ENCODE measurements around the gene THEMIS.

The THEMIS gene

DNA sequence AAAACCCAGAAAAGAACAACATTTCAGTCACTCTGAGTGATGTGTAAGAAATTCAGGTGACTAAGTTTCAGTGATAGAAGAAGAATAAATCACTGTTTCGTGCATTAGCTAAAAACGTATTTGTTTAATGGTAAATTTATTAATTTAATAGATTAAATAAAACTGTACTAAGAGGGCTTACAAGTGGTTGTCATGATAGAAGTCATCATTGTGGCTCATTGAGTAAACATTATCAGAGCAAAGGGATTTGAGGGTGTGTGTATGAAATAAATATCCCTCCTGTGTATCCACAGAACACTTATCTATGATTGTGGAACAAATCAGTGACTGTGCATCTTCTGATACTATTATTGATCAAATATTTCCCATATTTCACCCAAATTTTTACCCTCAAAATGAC is 40.1 kb downstream of the THEMIS start:
- no peak overlapping the region for H3K4me3 ChIP-seq (ENCODE audit: low read length)
- no peak overlapping the region for H3K27ac ChIP-seq (ENCODE audit: low read length)
- no peaks in the 10 kb centered on the region for H3K79me2 ChIP-seq (ENCODE audit: low read length)
- peaks cover 8% of the 10 kb centered on the region; the same call in 1 of the 2 replicates for H3K4me1 ChIP-seq (ENCODE audit: low read length)
- H3K4me2 ChIP-seq (ENCODE audit: low read depth, low read length), result no peak overlapping the region
- no peak for DNase-seq
- no peak for TF ChIP-seq EZH2 (optimal IDR thresholded peaks at IDR 0.05; ENCODE audit: low read depth, low read length)
- TF ChIP-seq EZH2phosphoT487 (IDR thresholded peaks at IDR 0.05; ENCODE audit: low read length), result no peak
- TF ChIP-seq, protein P1, sequence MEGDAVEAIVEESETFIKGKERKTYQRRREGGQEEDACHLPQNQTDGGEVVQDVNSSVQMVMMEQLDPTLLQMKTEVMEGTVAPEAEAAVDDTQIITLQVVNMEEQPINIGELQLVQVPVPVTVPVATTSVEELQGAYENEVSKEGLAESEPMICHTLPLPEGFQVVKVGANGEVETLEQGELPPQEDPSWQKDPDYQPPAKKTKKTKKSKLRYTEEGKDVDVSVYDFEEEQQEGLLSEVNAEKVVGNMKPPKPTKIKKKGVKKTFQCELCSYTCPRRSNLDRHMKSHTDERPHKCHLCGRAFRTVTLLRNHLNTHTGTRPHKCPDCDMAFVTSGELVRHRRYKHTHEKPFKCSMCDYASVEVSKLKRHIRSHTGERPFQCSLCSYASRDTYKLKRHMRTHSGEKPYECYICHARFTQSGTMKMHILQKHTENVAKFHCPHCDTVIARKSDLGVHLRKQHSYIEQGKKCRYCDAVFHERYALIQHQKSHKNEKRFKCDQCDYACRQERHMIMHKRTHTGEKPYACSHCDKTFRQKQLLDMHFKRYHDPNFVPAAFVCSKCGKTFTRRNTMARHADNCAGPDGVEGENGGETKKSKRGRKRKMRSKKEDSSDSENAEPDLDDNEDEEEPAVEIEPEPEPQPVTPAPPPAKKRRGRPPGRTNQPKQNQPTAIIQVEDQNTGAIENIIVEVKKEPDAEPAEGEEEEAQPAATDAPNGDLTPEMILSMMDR (IDR thresholded peaks at IDR 0.05; ENCODE audit: low read length), result no peak
- H3K9me3 ChIP-seq (replicated peaks; ENCODE audit: insufficient read depth, low read length), result no peaks in the 10 kb centered on the region
- H3K9ac ChIP-seq (ENCODE audit: low read length), result no peak overlapping the region
- H3K9me2 ChIP-seq (replicated peaks; ENCODE audit: insufficient read depth, low read length), result no peaks in the 10 kb centered on the region
- no peaks in the 10 kb centered on the region for H3K27me3 ChIP-seq (replicated peaks; ENCODE audit: insufficient read depth, low read length)
- no peaks in the 10 kb centered on the region for H4K20me1 ChIP-seq (ENCODE audit: insufficient read depth, low read length)
- H2AFZ ChIP-seq (ENCODE audit: low read length), result no peak overlapping the region
- H3K36me3 ChIP-seq (replicated peaks; ENCODE audit: insufficient read depth, low read length), result no peaks in the 10 kb centered on the region
- no peaks in the 10 kb centered on the region for H3F3A ChIP-seq (ENCODE audit: insufficient read depth, low read length)

DNA sequence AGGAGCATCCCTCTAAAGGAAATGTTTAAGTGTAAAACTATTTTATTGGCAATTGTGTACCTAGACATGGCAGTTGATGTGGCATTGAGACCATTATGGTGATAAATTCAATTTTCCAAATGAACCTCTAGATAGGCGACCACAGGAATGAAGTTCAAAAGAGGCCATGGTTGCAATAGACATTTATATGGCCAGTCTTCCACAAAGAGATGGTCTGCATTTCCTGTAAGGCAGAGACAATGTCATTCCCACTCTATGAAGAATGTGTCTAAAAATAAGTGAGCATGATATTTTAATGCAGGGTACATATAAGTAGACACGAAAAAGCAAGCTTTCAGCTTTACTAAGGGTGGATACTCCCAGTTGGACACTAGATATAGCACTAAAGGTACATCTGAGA is 40.9 kb downstream of the THEMIS start:
- Histone ChIP-seq H3F3A (ENCODE audit: insufficient read depth, low read length) (no peaks in the 10 kb centered on the region), H2AFZ (ENCODE audit: low read length) (no peak overlapping the region), H3K9me2 (replicated peaks; ENCODE audit: insufficient read depth, low read length) (no peaks in the 10 kb centered on the region), H4K20me1 (ENCODE audit: insufficient read depth, low read length) (no peaks in the 10 kb centered on the region), H3K9me3 (replicated peaks; ENCODE audit: insufficient read depth, low read length) (no peaks in the 10 kb centered on the region), H3K27me3 (replicated peaks; ENCODE audit: insufficient read depth, low read length) (no peaks in the 10 kb centered on the region), H3K4me2 (ENCODE audit: low read depth, low read length) (no peak overlapping the region), H3K4me1 (ENCODE audit: low read length) (peaks cover 8% of the 10 kb centered on the region; the same call in 1 of the 2 replicates), H3K79me2 (ENCODE audit: low read length) (no peaks in the 10 kb centered on the region), H3K36me3 (replicated peaks; ENCODE audit: insufficient read depth, low read length) (no peaks in the 10 kb centered on the region), H3K9ac (ENCODE audit: low read length) (no peak overlapping the region), H3K4me3 (ENCODE audit: low read length) (no peak overlapping the region), H3K27ac (ENCODE audit: low read length) (no peak overlapping the region)
- no peak for TF ChIP-seq EZH2 (optimal IDR thresholded peaks at IDR 0.05; ENCODE audit: low read depth, low read length)
- no peak for DNase-seq

DNA sequence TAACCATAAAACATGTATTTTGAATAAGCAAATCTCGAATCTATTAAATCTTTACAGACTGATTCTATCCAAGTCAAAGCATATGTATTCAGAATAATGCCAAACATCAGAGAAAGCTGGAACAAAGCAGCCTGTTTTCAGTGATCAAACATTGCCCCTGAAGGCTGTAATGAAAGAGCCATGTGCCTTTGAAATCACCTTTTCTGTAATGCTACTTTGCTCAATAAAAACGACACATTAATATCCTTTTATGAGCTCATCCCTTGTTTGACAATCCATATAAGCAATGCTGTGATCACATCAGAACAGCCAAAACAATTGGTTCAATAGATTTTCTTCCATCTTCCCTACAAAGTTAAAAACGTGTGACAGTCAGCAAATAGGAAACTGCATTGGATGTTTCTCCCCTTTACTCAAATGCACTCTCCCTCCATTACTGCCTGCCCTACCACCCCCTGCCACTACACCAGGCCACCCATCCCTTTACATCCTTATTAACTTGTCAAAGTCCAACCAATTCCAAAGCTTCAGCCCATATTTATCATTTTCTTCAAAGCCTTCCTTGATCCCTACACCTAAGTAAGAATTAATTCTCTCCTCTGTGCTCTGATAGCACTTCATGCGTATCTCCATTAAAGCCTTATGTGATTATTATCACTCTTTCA is 42.0 kb downstream of the THEMIS start:
- Histone ChIP-seq H3K4me3 (ENCODE audit: low read length) (no peak overlapping the region), H3K79me2 (ENCODE audit: low read length) (no peaks in the 10 kb centered on the region), H4K20me1 (ENCODE audit: insufficient read depth, low read length) (no peaks in the 10 kb centered on the region), H3K27ac (ENCODE audit: low read length) (no peak overlapping the region), H3K36me3 (replicated peaks; ENCODE audit: insufficient read depth, low read length) (no peaks in the 10 kb centered on the region), H3K4me2 (ENCODE audit: low read depth, low read length) (no peak overlapping the region), H3K4me1 (ENCODE audit: low read length) (peaks cover 8% of the 10 kb centered on the region; the same call in 1 of the 2 replicates), H3K9ac (ENCODE audit: low read length) (no peak overlapping the region), H3K9me2 (replicated peaks; ENCODE audit: insufficient read depth, low read length) (no peaks in the 10 kb centered on the region), H3K9me3 (replicated peaks; ENCODE audit: insufficient read depth, low read length) (no peaks in the 10 kb centered on the region), H3F3A (ENCODE audit: insufficient read depth, low read length) (no peaks in the 10 kb centered on the region), H3K27me3 (replicated peaks; ENCODE audit: insufficient read depth, low read length) (no peaks in the 10 kb centered on the region), H2AFZ (ENCODE audit: low read length) (no peak overlapping the region)
- no peak for DNase-seq
- TF ChIP-seq EZH2 (optimal IDR thresholded peaks at IDR 0.05; ENCODE audit: low read depth, low read length) (no peak), EZH2phosphoT487 (IDR thresholded peaks at IDR 0.05; ENCODE audit: low read length) (no peak)
- TF ChIP-seq, protein P1 (IDR thresholded peaks at IDR 0.05; ENCODE audit: low read length), result no peak

DNA sequence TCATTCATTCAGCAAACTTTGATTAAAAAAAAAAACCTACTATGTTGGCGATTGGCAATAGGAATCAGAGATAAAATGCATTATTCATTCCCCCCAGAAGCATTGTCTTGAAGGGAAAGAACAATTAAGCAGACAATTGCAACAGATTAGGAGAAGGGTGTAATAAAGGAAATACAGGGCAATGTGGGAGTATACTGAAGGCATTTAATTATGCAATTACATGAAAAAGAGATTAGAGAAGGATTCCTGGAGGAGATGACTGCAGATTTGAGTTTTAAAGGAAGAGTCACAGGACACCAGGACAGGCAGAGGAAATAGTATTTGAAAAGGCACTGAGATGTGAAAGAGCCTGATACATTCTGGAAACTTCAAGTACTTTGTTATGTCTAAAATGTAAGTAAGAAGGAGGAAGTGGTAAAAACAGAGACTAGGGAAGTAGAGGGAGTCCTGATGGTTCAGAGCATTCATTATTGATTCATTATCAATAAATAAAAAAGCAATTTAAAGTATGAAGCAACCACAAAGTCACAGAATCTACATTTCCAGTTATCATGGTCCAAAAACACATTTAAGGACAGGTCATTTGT is 43.7 kb downstream of the THEMIS start:
- Histone ChIP-seq H3K9me2 (replicated peaks; ENCODE audit: insufficient read depth, low read length) (no peaks in the 10 kb centered on the region), H3K4me1 (ENCODE audit: low read length) (peaks cover 8% of the 10 kb centered on the region; the same call in 1 of the 2 replicates), H3K4me3 (ENCODE audit: low read length) (no peak overlapping the region), H3K27ac (ENCODE audit: low read length) (no peak overlapping the region), H3K9me3 (replicated peaks; ENCODE audit: insufficient read depth, low read length) (no peaks in the 10 kb centered on the region), H3K79me2 (ENCODE audit: low read length) (no peaks in the 10 kb centered on the region), H3K9ac (ENCODE audit: low read length) (no peak overlapping the region), H2AFZ (ENCODE audit: low read length) (no peak overlapping the region), H3K27me3 (replicated peaks; ENCODE audit: insufficient read depth, low read length) (no peaks in the 10 kb centered on the region), H3F3A (ENCODE audit: insufficient read depth, low read length) (no peaks in the 10 kb centered on the region), H3K36me3 (replicated peaks; ENCODE audit: insufficient read depth, low read length) (no peaks in the 10 kb centered on the region), H4K20me1 (ENCODE audit: insufficient read depth, low read length) (no peaks in the 10 kb centered on the region), H3K4me2 (ENCODE audit: low read depth, low read length) (no peak overlapping the region)
- DNase-seq, result no peak
- no peak for TF ChIP-seq EZH2 (optimal IDR thresholded peaks at IDR 0.05; ENCODE audit: low read depth, low read length)
- no peak for TF ChIP-seq EZH2phosphoT487 (IDR thresholded peaks at IDR 0.05; ENCODE audit: low read length)
- TF ChIP-seq, protein P1 (IDR thresholded peaks at IDR 0.05; ENCODE audit: low read length), result no peak

All from MM.1S (cell line).